Stimulated activated CD4-positive, alpha-beta T cell treated with anti-CD3 and anti-CD28 coated beads, Interleukin-1b, Interleukin-23, amount 100 ng/mL, for 48 hours (primary cell): Measurements from ENCODE around the gene WWTR1.

Source experiments
- DNase-seq: peaks from one replicate; pipeline ENCODE4 v3.0.0-alpha.2; 2020

The WWTR1 gene

DNA sequence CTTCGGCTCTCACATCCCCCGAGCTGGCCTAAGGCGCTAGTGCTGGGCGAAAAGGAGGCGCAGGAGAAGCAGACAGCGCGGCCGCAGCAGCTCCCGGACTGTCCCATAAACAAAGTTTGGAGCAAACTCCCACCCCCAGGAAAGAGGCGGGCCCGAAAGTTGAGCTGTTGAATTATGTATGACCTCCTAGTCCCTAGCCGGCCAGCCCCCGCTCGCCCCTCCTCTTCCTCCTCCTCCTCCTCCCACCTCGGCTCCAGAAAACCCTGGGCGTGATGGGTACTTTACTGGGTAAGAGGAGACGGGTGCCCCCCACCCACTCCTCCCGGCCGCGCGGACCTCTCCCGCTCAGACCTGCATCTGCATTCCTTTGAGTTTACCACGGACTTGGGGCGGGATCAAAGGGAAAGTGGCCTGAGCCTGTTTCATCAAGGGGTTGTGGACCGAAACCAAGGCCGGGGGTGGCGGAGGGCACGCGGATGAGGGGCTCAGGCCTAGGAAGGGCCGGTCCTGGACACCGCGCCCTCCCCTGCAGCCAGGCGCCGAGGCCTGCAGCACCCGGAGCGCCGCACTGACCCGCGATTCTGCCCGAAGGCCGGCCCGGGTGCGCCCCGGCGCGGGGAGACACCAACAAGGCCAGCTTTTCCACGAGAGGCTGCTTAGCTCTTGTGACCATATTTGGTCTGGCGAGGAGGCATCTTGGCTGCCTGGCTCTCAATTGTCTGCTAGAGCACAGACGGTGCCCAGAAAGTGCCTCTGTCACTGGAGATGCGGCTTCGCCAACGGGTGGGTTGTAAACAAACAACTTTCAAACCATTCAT is at the start of gene WWTR1:
Gene WWTR1, minus strand, starts transcription at position 100 of the 818 bp plus-strand sequence. CDS start 719 bp downstream, outside the sequence.
- peak; percentile 31 for DNase-seq

DNA sequence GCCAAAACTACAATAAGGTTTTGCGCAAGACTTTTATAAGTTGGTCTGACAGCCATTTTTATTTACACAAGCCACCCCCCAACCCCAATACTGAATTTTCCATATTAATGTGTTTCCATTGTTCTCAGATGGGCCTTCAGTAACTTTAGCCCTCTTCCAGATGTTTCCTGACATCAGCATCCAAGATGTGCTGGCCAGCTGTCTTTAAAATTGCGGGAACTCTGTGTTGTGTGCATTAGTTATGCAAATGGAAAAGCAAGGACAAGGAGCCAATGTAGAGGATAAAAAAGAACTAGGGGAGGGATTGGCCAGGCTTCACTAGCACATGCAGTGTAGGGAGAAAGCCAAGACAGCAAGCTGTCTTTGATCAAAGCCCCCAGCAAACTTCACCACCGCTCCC is 49.1 kb upstream of the WWTR1 start:
- no peak for DNase-seq

DNA sequence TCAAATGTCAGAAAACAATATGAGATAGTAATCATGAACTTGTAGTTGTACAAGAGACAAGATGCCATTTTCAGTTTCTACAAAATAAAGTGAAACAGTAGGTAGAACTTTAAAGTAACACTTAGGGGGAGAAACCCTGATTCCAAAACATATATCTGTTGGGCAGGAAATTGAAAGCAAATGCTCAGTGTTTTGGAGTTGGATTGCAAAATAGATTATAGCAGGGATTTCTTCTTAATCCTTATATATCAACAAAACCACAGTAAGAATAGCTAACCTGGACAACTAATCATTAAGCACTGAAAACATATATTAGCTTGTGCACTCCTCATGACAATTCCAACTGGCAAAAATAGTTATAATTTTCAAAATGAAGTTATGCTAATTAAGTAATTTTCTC is 47.6 kb upstream of the WWTR1 start:
- DNase-seq: no peak

DNA sequence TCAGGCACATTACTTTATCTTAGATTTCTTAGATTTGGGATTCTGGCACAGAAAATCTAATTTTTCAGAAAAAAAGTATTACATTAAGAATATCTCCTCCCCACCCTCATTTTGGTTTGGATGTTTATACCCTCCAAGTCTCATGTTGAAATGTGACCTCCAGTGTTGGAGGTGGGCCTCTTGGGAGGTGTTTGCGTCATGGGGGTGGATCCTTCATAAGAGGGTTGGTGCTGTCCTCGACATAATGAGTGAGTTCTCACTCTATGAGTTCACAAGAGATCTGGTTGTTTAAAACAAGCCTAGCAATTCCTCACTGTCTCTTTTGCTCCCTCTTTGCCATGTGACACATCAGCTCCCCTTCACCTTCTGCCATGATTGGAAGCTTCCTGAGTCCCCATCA is 45.6 kb upstream of the WWTR1 start:
- DNase-seq: no peak

DNA sequence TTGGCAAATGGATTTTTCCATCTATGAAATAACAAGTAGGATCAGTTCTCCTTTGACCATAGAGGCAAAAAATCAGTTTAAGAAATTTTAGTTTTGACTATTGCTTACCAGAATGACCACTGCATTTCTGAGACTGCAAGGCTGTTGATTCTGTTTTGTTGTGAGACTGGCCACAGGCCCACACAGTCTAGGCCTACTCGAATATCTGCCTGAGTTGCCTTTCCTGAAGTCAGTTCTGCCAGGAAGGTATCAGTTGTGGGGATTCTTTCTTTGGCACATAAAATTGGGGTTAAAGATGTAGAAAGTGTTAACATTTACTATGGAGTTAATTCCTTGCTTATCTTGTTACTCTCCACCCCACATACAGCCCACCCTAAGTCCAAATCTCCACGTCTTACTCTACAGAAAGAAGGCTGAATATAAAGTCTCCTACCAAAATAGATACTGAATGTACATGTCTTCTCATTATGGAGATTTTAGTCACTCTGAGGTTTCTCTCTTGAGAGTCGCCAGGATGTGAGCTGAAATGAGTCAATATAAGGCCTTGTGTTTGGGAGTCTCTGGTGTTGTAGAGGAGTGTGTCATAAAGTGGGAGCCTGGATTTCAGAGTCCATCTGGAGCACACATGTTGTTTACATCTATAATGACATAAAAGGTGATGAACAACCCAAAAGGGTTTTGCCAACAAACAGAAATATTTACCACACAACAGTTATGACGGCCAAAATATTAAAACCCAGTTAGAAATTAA is 45.0 kb upstream of the WWTR1 start:
- DNase-seq: no peak

DNA sequence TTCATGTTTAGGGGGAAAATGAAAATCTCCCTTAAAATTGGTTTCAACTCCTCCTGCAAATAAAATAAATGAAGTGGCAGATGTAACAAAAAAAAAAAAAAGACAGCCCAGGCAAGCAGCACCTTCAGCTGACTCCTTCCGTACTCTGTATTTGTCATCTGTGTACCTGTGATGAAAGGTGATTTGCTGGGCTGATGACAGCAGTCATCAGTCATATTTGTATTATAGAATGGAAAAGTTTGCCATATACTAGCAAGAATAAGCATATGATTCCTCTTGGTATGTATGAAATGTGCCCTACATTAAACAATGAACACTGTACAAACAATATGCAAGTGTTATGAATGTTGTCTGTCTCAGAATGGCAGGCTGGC is 44.1 kb upstream of the WWTR1 start:
- DNase-seq: peak; percentile 24

DNA sequence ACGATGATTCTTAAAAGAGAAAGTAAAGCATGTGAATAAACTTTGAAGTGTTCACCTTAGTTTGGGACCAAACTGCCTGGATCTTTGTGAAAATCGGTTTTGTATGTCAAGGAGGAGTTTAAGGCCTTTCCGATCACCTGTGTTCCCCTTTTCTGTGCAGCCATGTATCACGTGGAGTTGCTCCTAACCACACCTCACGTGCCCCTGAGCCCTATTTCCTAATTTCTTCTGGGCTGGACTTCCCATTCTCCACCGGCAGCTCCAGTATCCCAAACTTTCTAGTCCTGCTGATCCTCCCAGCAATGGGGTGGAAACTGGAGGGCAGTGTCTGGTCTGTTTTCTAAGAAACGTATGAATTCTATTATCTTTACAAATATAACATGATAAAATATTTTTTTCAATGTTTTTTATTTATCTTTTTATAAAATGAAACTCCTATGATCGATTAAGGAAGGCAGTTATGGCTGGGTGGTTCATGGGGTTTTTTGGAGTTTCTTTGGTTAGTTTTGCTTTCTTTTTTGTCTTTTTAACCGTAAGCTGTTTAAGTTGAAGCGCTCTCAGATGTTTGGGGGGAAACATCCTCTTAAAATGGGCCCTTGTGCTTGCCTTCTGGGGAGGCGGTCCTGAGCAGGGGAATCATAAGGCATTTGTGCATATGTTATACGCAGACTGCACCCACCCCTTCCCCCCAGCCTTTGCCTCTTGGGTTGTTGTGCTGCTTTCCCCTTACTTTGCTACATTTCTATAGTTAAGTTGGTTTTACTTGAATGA is 43.6 kb upstream of the WWTR1 start:
- peak; percentile 36 for DNase-seq

DNA sequence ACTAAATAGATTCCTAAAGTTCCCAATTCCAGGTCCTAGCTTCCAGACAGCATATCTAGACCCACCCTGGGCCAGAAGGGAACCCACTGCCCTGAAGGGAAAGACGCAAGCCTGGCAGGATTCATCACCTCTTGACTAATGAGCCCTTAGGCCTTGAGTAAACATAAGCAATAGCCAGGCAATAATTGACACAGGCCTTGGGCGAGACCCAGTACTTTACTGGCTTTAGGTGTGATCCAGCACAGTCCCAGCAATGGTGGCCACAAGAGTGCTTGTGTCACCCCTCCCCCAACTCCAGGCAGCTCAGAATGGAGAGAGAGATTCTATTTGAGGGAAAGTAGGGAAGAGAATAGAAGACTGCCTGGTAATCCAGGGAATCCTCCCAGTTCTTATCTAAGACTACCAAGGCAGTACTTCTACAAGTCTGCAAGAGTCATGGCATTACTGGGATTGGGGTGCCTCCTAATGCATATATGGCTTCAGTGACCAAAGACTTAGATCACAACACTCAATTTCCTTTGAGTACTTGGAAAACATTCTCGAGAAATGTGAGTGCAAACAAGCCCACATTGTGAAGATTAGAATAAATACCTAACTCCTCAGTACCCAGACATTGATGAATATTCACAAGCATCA is 30.4 kb upstream of the WWTR1 start:
- no peak for DNase-seq

DNA sequence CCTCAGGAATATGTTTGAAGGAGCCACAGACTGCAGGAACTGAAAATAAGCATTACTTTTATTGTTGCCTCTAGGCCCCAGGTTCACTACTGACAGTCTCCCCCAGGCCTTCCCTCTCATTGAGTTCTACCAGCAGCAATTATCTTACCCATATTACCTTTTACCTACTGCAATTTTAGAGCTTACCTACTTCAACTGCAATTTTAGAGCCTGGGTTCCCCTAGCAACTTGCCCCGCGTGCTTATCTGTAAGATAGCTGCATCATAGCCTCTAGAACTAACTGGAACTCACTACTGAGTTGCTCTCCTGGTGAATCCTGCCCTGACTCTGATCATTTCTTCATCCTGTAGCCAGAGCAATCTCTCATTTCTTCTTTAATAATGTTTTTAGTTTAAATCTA is 29.2 kb upstream of the WWTR1 start:
- DNase-seq: no peak

DNA sequence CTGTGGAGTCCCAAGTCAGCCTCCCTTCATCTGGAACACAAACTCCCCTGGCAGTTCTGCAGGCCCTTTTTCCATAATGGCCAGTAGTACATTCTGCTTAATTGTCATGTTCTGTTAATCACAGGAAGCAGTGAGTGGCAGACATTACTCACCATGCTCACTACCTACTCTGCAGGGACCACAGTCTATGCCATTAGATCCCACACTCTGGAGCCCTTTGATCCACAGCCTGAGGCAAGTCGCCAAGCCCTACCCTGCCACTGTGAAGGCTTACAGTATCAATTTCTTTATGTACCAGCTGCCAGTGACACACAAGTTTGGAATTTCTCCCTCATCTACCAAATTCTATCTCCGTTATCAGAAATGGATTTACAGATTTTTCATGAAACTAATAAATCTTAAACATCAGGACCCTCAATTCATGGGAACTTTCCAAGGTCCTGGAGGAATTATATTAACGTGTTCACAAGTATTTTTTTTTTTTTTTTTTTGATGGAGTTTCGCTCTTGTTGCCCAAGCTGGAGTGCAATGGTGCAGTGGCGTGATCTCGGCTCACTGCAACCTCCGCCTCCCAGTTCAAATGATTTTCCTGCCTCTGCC is 20.6 kb upstream of the WWTR1 start:
- no peak for DNase-seq

DNA sequence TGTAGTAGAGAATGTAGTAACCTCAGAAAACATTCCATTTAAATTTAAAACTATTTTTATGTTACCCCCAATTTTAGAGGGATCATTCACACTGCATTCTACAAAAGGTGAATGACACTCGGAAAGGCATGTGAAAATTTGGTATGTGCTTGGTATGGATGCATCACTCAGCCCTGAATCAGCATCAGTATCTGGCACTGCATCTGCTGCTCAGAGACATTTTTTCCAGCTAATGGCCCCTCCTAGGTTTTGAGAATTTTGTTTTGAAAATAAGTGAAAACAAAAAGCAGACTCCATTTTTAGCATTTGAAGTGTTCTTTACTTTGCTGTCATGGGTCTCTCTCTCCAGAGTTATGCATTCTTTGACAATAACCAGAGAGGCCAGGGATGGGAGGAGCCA is 15.6 kb upstream of the WWTR1 start:
- no peak for DNase-seq

DNA sequence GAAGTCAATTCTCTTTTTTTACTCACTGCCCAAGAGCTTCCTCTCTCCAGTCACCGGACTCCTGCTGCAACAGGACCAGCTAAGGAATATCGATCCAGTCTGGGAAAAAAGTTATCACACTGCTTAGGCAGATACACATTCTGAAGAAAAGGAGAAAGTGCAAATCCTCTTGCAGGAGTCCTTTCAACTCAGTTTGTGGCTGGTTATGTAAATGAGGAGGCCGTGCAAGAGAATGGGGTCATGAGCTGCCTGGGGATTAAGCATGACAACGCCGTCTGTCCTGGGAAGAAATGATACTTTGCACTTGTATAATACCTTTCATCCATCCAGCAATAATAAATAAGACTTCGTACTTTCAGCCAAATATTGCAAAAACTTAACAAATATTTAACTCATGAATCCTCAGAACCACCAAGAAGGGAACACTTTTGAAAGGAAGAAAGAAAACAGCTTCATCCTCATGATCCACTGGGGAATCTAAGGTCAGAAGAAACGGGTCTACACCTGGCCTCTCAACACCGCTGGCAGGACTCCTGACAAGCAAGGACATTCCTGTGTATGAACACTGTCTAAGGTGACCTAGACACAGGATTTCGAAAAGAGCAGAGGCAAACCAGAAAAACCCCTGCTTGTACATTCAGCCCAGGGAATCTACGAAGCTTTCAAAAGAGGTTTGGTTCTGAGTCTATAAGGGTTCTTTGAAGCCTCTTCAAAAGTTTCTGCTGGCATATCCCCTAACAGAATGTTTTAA is 13.1 kb upstream of the WWTR1 start:
- no peak for DNase-seq

DNA sequence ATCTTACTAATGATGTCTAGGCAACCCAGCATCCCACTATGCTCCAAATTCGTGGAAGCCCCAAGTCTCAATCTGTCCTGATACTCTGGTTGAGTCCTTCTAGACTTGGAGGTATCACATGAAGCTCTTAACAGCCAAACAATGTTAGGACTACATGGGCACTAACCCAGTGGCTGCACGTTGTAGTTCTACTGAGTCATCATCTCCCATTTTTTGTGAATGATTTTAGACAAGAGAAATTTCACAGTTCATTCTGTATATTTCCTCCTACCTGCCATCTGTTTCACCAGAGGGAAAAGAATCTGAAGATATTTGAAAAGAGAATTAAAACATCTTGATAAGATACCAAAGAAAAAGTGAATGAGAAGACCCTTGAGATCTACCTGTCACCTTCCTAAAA is 9.8 kb upstream of the WWTR1 start:
- no peak for DNase-seq

DNA sequence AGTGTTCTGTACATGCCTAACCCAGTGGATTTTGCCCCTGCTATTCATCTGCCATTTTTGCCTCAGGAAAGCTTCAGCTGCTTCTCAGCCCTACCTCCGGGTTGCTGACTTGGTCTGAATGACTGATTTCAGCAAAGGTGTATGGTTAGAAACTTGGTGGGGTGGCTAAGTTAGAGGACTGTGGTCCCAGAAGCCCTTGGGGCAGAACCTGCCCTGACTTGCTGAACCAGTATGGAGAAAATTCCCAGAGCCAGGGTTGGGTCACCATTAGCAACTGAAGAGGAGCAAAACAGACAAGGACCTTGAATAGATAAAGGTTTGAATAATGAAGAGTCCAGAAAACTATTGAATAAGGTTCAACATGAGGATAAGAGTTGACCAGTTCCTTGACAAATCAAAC is 6.1 kb upstream of the WWTR1 start:
- DNase-seq: no peak

DNA sequence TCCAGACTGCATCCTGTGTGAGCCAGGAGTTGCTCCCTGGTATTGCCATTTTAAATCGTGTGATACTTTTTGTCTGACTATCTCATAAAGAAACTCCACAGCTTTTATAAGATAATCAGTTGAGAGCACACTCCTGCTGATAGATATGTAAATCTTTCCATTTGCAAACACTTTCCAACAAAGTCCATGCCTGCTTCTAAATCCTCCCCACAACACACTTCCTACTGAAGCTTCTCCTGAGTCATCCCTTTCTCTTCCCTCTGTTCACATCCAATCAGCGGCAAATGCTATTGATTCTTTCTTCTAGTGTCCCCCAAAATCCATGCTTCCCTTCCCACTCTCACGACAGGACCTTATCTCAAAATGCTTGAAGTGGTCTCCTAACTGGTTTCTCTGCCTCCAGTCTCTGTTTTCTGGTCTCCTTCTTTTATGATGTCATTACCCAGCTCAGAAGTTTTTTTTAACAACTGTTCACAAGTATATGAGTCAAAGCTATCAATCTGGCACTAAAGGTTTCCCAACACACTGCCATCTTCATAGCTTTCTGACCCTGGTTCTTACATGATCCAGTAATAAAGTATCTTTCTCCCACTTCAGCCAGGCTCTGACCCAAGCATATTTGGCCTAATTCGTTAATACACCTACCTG is 4.5 kb upstream of the WWTR1 start:
- no peak for DNase-seq

DNA sequence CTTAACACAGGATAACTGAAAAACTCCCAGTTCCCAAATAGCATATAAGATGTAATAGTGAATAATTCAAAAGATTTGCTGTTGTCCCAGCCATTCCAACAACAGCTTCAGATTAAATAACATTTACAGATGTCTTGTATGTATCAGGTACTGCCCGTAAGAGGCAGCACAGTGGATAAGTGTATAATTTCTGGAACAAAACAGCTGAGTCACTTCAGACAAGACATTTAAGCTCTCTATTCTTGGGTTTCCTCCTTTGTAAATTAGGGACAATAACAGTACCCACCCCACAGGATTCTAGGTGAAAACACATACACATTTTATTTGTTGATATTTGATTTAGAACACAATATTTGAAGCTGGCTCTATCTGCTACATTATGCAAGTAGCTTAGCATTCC is 2.6 kb upstream of the WWTR1 start:
- no peak for DNase-seq

DNA sequence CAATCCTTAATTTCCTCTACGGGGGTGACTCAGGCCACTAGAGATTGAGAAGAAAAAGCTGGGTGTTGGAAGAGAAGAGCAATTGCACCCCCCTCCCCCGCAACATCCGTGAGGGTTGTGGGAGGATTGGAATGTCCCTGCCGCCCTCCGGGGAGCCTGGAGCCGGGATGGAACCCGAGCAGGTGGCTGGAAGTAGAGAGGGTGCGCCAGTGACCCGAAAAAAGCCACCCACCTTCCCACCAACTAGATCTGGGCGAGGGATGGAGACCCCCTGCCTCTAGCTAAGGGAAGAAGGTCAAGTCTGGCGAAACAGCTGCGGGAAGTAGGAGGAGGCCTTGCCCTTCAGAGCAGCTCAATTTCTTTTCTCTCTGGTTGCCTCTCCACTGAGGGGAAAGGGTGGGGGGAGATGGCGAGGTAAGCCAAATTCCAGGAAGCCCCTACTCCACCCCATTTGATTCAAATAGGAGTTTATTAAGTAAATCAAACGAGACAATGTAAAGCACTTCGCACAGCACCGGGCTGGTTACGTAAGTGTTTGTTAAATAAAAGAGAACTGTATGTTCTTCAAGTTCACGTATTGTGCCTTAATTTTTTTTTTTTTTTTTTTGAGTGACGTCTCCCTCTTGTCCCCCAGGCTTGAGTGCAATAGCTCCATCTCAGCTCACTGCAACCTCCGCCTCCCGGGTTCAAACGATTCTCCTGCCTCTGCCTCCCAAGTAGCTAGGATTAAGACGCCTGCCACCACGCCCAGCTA is 1.1 kb upstream of the WWTR1 start:
- no peak for DNase-seq

DNA sequence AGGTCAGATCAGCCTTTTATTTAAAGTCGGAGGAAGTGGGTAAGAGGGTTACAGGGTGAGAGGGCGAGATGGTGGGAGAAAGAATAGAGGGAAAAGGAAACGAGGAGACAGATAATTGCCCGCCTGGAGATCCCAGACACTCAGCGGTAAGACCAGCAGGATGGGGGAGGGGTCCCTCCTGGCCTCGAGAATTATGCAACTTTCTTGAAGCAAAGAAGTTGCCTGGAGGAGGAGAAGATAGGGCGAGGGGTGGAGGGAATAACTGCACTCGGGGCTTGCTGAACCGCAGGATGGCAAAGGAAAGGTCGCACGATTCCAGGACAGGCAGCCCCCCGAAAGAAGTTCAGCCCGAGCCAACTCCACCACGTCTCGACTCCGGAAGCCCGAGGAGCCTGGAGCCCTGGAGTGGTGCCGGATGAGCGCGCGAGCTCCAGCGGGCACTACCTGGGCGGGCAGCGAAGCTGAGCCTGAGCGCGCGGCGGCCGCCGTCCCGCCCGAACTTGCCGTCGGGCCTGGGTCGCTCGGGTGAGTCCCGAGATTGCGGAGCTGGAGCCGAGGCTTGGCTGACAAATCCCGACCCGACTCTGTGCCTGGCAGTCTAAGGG is 402 bp downstream of the WWTR1 start:
- DNase-seq: peak; percentile 14

DNA sequence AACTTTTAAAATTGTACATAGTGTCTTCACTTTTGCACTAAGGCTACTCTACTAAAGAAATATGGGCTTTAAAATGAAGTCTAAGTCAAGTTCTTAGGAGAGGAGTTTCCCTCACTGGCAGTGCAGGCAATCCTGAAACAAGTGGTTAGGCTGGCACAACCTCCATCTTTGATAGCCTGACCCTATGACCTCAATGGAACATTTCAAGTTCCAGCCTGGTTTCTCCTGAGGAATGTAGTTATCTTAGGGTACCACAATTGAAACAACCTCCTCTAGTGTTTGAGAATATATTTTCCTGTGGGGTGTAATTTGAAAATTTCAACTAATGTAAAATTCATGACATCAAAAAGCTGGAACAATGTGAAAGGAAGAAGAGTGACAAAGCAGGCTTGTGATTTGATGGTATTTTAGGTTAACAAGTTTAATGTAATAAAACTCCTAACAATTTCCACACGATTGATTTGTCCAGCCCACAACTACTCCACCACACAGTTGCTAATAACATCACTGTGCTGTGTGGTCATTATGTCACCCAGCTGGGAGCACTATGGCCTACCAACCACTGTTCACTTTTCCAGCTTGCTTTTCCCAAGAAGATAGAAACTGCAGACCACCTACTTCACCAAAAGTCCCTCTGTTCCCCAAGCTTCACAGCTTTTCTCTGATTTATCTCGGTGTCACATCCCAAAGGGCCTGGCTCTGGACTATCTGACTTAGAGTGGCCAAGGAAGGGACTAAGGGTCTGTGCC is 1.8 kb downstream of the WWTR1 start:
- no peak for DNase-seq
